SU-DHL-6 (cell line): ENCODE measurements around the gene TBL3.

Source experiments
- H2AFZ ChIP-seq: fragments of 200-600 bp; sonication (generic); 2 replicates; pipeline ENCODE4 v1.6.1; 2014; ENCODE audit warnings: low read depth, mild to moderate bottlenecking, moderate library complexity, mixed read lengths, antibody characterized with exemption, low read length; ENCODE audit not compliant: severe bottlenecking
- H3F3A ChIP-seq: fragments of 200-600 bp; shearing (Covaris generic); 2 replicates; pipeline ENCODE4 v1.6.0; 2016; ENCODE audit warnings: antibody characterized with exemption, mild to moderate bottlenecking; ENCODE audit not compliant: insufficient read depth
- H3K27ac ChIP-seq: fragments of 200-600 bp; sonication (generic); 2 replicates; pipeline ENCODE4 v1.5.1; 2016; ENCODE audit warnings: low read depth, mild to moderate bottlenecking, low read length, moderate library complexity, mixed read lengths
- H3K27me3 ChIP-seq: fragments of 200-600 bp; sonication (generic), shearing (Covaris generic); 2 replicates; pipeline ENCODE4 v1.6.0; 2014; ENCODE audit warnings: mild to moderate bottlenecking, low read length
- H3K36me3 ChIP-seq: fragments of 200-600 bp; sonication (generic); 2 replicates; pipeline ENCODE4 v1.6.1; 2014; ENCODE audit warnings: mild to moderate bottlenecking, low read length, mixed read lengths
- H3K4me2 ChIP-seq: fragments of 300-600, 200-600 bp; shearing (Covaris generic), sonication (generic); 2 replicates; pipeline ENCODE4 v1.6.0; 2014; ENCODE audit warnings: low read length, low read depth, mild to moderate bottlenecking; ENCODE audit not compliant: poor library complexity, severe bottlenecking
- H3K4me3 ChIP-seq: fragments of 200-600 bp; sonication (generic); 2 replicates; pipeline ENCODE4 v1.5.1; 2014; ENCODE audit warnings: antibody characterized with exemption, low read length, mild to moderate bottlenecking, mixed read lengths; ENCODE audit not compliant: insufficient read depth, poor library complexity, severe bottlenecking
- H3K79me2 ChIP-seq: fragments of 200-600 bp; sonication (generic); 2 replicates; pipeline ENCODE4 v1.6.1; 2014; ENCODE audit warnings: mild to moderate bottlenecking, low read length, moderate library complexity; ENCODE audit not compliant: insufficient read depth
- H3K9ac ChIP-seq: fragments of 200-600 bp; sonication (generic); 2 replicates; pipeline ENCODE4 v1.7.0; 2014; ENCODE audit warnings: mild to moderate bottlenecking, low read length
- H3K9me2 ChIP-seq: fragments of 200-600 bp; sonication (generic); replicated peaks from 2 replicates; pipeline ENCODE4 v1.6.1; 2014; ENCODE audit warnings: low read length; ENCODE audit not compliant: insufficient read depth
- H3K9me3 ChIP-seq: fragments of 200-600 bp; sonication (generic); 2 replicates; pipeline ENCODE4 v1.6.1; 2014; ENCODE audit warnings: low read length, mixed read lengths; ENCODE audit not compliant: insufficient read depth
- H4K20me1 ChIP-seq: fragments of 200-600 bp; sonication (generic); 2 replicates; pipeline ENCODE4 v1.6.1; 2014; ENCODE audit warnings: low read depth, mild to moderate bottlenecking, antibody characterized with exemption, low read length, moderate library complexity, mixed read lengths
- CTCF ChIP-seq: fragments of 200-600 bp; sonication (generic); IDR thresholded peaks from one replicate; pipeline ENCODE4 v1.5.1; 2017; ENCODE audit warnings: antibody characterized with exemption, mild to moderate bottlenecking, low read length, moderate library complexity; ENCODE audit not compliant: insufficient read depth, poor library complexity, severe bottlenecking
- EZH2phosphoT487 ChIP-seq: fragments of 200-600 bp; sonication (generic), shearing (Covaris generic); conservative IDR thresholded peaks from 2 replicates; pipeline ENCODE4 v1.6.1; 2018; ENCODE audit warnings: mild to moderate bottlenecking, antibody characterized with exemption, low read length, moderate library complexity, mixed read lengths

TBL3 gene

GRCh38 chr16:1990351-1991134 lies 18.7 kb downstream of the TBL3 start:
- no peak overlapping the region for H3K27ac ChIP-seq
- H3K9ac ChIP-seq: peak overlapping the region; percentile 5; the same call in 1 of the 2 replicates
- H3F3A ChIP-seq: peaks cover 10% of the 10 kb centered on the region
- no peaks in the 10 kb centered on the region for H3K9me3 ChIP-seq
- peak overlapping the region; percentile 40 for H3K4me2 ChIP-seq
- no peaks in the 10 kb centered on the region for H3K79me2 ChIP-seq
- no peaks in the 10 kb centered on the region for H4K20me1 ChIP-seq
- TF ChIP-seq EZH2phosphoT487 (0 out of 2 replicates have a peak, but pooled peaks have one; percentile 42), CTCF (no peak)
- H3K27me3 ChIP-seq: no peaks in the 10 kb centered on the region
- no peaks in the 10 kb centered on the region for H3K9me2 ChIP-seq
- H3K4me3 ChIP-seq: peak overlapping the region; percentile 17
- H2AFZ ChIP-seq: no peak overlapping the region
- no peaks in the 10 kb centered on the region for H3K36me3 ChIP-seq

- Histone ChIP-seq H3K9me2 (no peaks in the 10 kb centered on the region), H3K79me2 (no peaks in the 10 kb centered on the region), H3K4me3 (no peak overlapping the region), H3K27me3 (no peaks in the 10 kb centered on the region), H3K4me2 (peak overlapping the region; percentile 40), H3K9me3 (no peaks in the 10 kb centered on the region), H3K9ac (no peak overlapping the region), H3K36me3 (no peaks in the 10 kb centered on the region), H4K20me1 (no peaks in the 10 kb centered on the region), H3K27ac (no peak overlapping the region), H2AFZ (no peak overlapping the region), H3F3A (peaks cover 10% of the 10 kb centered on the region)
- TF ChIP-seq EZH2phosphoT487 (no peak), CTCF (no peak)
Observed at GRCh38 chr16:1991135-1991551, 19.3 kb downstream of the TBL3 start.

- Histone ChIP-seq H2AFZ (no peak overlapping the region), H3K4me2 (peak overlapping the region; percentile 40), H3F3A (peaks cover 10% of the 10 kb centered on the region), H3K79me2 (no peaks in the 10 kb centered on the region), H3K9ac (no peak overlapping the region), H3K27ac (no peak overlapping the region), H3K36me3 (no peaks in the 10 kb centered on the region), H3K27me3 (no peaks in the 10 kb centered on the region), H3K9me2 (no peaks in the 10 kb centered on the region), H4K20me1 (no peaks in the 10 kb centered on the region), H3K9me3 (no peaks in the 10 kb centered on the region), H3K4me3 (no peak overlapping the region)
- no peak for TF ChIP-seq EZH2phosphoT487
- no peak for TF ChIP-seq CTCF
Observed at GRCh38 chr16:1991588-1991947, 19.7 kb downstream of the TBL3 start.
